KMS-11 (cell line): ENCODE results near the gene CRISPLD2.
"Not testable (repeated sequence)": the region's sequence is repeated elsewhere in the genome, so short reads cannot be mapped to it uniquely, and the experiment has no call there.

Source experiments
- H2AFZ ChIP-seq: fragments of 200-600 bp; sonication (generic); 2 replicates; pipeline ENCODE4 v1.6.1; 2016; ENCODE audit warnings: antibody characterized with exemption, mixed run types, low read depth
- H3K27ac ChIP-seq: fragments of 200-600 bp; sonication (generic); 2 replicates; pipeline ENCODE4 v1.6.1; 2016; ENCODE audit warnings: mild to moderate bottlenecking, mixed run types
- H3K27me3 ChIP-seq: fragments of 200-600 bp; sonication (generic); 2 replicates; pipeline ENCODE4 v1.6.1; 2017; ENCODE audit warnings: mild to moderate bottlenecking, low read depth, mixed run types, moderate library complexity; ENCODE audit not compliant: insufficient read depth
- H3K36me3 ChIP-seq: fragments of 200-600 bp; sonication (generic); 2 replicates; pipeline ENCODE4 v1.6.1; 2017; ENCODE audit warnings: mild to moderate bottlenecking, mixed run types; ENCODE audit not compliant: insufficient read depth
- H3K4me1 ChIP-seq: fragments of 200-600 bp; sonication (generic); 2 replicates; pipeline ENCODE4 v1.6.1; 2016; ENCODE audit warnings: mild to moderate bottlenecking, low read depth, mixed run types; ENCODE audit not compliant: poor library complexity, severe bottlenecking
- H3K4me2 ChIP-seq: fragments of 200-600 bp; sonication (generic); 2 replicates; pipeline ENCODE4 v1.7.0; 2016; ENCODE audit warnings: mild to moderate bottlenecking, mixed run types
- H3K4me3 ChIP-seq: fragments of 200-600 bp; sonication (generic); IDR thresholded peaks from 2 replicates; pipeline ENCODE4 v1.6.1; 2017; ENCODE audit warnings: low read depth, low read length, mixed read lengths; ENCODE audit not compliant: insufficient read depth
- H3K79me2 ChIP-seq: fragments of 200-600 bp; sonication (generic); 2 replicates; pipeline ENCODE4 v1.6.1; 2016; ENCODE audit warnings: low read depth, mixed run types; ENCODE audit not compliant: insufficient read depth
- H3K9ac ChIP-seq: fragments of 200-600 bp; sonication (generic); 2 replicates; pipeline ENCODE4 v1.6.1; 2016; ENCODE audit warnings: mild to moderate bottlenecking, mixed run types
- H4K20me1 ChIP-seq: fragments of 200-600 bp; sonication (generic); 2 replicates; pipeline ENCODE4 v1.6.1; 2016; ENCODE audit warnings: mild to moderate bottlenecking, mixed run types; ENCODE audit not compliant: insufficient read depth
- TF ChIP-seq, protein P1 (sequence below): fragments of 200-600 bp; sonication (generic); conservative IDR thresholded peaks from 2 replicates; pipeline ENCODE4 v1.6.1; 2017; ENCODE audit warnings: low read depth, mild to moderate bottlenecking, antibody characterized with exemption, low read length, moderate library complexity, mixed read lengths

The CRISPLD2 gene

DNA sequence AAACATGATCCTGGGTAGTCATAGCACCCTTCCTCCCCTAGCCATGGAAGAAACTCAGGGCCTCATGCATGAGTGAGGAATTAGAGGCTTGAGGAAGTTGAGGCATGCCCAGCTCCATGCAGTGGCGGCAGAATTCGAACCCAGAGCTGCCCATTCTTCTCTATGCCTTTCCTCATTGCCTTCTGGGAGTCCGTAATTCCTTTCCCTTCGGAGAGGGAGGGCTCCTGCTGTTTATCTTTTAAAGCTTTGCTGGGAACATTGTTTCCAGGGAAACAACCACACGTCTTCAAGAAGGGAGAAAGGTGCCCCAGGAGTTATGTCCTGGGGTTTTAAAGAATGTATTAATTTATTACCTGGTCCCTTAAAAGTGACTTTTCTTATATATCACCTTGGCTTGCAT lies 8.5 kb downstream of the CRISPLD2 start:
- peaks cover 99% of the 10 kb centered on the region for H3K27me3 ChIP-seq
- no peaks in the 10 kb centered on the region for H4K20me1 ChIP-seq
- no peaks in the 10 kb centered on the region for H3K36me3 ChIP-seq
- H3K4me1 ChIP-seq = no peaks in the 10 kb centered on the region
- no peaks in the 10 kb centered on the region for H3K79me2 ChIP-seq
- H3K4me2 ChIP-seq = no peak overlapping the region
- H2AFZ ChIP-seq = no peak overlapping the region
- H3K27ac ChIP-seq = no peak overlapping the region
- H3K4me3 ChIP-seq = no peak overlapping the region
- H3K9ac ChIP-seq = no peak overlapping the region
- TF ChIP-seq, protein P1, sequence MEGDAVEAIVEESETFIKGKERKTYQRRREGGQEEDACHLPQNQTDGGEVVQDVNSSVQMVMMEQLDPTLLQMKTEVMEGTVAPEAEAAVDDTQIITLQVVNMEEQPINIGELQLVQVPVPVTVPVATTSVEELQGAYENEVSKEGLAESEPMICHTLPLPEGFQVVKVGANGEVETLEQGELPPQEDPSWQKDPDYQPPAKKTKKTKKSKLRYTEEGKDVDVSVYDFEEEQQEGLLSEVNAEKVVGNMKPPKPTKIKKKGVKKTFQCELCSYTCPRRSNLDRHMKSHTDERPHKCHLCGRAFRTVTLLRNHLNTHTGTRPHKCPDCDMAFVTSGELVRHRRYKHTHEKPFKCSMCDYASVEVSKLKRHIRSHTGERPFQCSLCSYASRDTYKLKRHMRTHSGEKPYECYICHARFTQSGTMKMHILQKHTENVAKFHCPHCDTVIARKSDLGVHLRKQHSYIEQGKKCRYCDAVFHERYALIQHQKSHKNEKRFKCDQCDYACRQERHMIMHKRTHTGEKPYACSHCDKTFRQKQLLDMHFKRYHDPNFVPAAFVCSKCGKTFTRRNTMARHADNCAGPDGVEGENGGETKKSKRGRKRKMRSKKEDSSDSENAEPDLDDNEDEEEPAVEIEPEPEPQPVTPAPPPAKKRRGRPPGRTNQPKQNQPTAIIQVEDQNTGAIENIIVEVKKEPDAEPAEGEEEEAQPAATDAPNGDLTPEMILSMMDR = no peak

DNA sequence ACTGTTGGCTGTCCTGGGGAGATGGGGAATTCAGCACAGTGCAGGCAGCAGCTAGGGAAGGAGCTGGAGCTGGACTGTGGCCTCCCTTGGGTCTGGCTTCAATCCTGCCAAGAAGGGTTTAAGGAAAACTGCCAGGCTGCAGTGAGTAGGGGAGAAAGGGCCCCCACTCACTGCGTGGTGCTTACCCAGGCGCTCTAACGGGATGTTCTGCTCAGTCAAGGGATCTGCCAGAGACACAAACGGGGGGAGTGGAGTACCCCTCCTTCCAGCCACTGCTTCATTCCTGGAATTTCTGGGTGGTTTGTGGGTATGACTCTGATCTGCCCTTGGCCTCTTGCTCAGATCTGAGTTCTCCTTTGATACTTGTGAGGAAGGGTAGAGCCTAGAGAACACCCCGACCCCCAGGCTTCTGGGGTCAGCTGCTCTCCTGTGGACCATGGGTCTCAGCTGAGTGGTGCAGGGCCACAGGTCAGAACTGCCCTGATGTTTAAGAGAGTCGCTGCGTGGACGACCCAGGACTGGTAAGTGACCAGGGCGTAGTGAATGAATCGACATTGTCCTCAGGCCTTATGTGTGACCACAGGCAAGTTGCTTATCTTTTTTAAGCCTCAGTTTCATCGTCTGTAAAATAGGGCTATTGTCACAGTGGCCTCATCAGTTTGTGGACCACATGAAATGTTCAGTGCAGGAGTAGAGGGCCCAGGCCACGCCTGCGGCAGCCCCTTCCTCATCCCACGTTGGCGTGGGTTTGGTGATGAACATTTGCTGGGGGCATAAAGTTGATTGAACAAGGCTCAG lies 9.6 kb downstream of the CRISPLD2 start:
- Histone ChIP-seq H3K4me2 (no peak overlapping the region), H4K20me1 (no peaks in the 10 kb centered on the region), H3K79me2 (no peaks in the 10 kb centered on the region), H3K4me1 (no peaks in the 10 kb centered on the region), H3K27me3 (peaks cover 99% of the 10 kb centered on the region), H3K4me3 (no peak overlapping the region), H3K9ac (no peak overlapping the region), H2AFZ (no peak overlapping the region), H3K27ac (no peak overlapping the region), H3K36me3 (no peaks in the 10 kb centered on the region)
- TF ChIP-seq, protein P1 = no peak

DNA sequence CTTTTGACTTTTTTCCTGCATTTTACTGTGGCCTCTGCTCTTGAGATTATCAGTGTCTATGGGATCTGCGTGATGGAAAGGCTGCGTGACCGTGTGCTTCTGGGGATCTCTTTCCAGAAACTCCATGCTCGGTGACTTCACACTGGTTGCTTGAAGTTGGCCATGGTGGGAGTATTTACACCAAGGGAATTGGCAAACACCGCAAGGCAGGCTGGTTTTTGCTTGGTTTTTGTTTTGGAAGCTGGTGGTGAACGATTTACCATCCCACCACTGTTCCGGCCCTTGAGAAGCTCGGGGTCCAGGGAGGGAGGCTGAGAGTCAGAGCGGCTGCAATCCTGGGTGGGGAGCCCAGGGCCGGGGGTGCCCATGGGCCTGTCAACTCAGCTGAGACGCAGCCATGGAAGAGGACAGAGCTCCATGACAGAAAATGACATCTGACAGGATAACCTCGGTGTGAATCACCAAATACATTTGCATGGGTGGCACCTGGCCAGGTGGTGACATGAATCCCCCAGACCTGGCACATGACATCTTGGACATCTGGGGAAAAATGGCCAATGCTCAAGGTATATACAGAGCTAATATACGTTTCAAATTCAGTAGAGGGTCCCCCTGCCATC lies 11.1 kb downstream of the CRISPLD2 start:
- H3K4me2 ChIP-seq = no peak overlapping the region
- H2AFZ ChIP-seq = no peak overlapping the region
- no peaks in the 10 kb centered on the region for H4K20me1 ChIP-seq
- no peak overlapping the region for H3K9ac ChIP-seq
- no peaks in the 10 kb centered on the region for H3K36me3 ChIP-seq
- H3K4me1 ChIP-seq = no peaks in the 10 kb centered on the region
- peaks cover 99% of the 10 kb centered on the region for H3K27me3 ChIP-seq
- H3K27ac ChIP-seq = no peak overlapping the region
- no peak overlapping the region for H3K4me3 ChIP-seq
- H3K79me2 ChIP-seq = no peaks in the 10 kb centered on the region
- TF ChIP-seq, protein P1 = no peak

DNA sequence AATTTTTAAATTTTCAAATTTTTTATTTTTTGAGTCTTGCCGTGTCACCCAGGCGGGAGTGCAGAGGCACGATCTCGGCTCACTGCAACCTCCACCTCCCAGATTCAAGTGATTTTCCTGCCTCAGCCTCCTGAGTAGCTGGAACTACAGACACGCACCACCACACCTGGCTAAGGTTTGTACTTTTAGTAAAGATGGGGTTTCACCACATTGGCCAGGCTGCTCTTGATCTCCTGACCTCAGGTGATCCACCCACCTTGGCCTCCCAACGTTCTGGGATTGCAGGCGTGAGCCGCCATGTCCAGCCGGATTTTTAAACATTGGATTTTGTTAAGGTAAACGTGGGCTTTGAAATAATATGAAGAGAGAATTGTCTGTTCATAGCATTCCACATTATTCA lies 11.9 kb downstream of the CRISPLD2 start:
- H3K36me3 ChIP-seq, H3K79me2 ChIP-seq, H3K4me1 ChIP-seq, H3K4me3 ChIP-seq, H3K27ac ChIP-seq, H3K4me2 ChIP-seq, H4K20me1 ChIP-seq, H2AFZ ChIP-seq, H3K9ac ChIP-seq: not testable (repeated sequence)
- H3K27me3 ChIP-seq = peaks cover 99% of the 10 kb centered on the region
